NCI-H226 (cell line): ENCODE measurements around the gene USB1.

Experiments used
- DNase-seq: peaks from one replicate; pipeline ENCODE4 v3.0.0-alpha.2; 2015

USB1 gene

GRCh38 chr16:58035356-58036170 is 34.4 kb downstream of the USB1 start:
- DNase-seq: no peak

GRCh38 chr16:58036943-58037342 is 35.7 kb downstream of the USB1 start:
- no peak for DNase-seq

- DNase-seq: no peak
These were observed 36.3 kb downstream of the USB1 start for GRCh38 chr16:58037365-58038057.

DNA sequence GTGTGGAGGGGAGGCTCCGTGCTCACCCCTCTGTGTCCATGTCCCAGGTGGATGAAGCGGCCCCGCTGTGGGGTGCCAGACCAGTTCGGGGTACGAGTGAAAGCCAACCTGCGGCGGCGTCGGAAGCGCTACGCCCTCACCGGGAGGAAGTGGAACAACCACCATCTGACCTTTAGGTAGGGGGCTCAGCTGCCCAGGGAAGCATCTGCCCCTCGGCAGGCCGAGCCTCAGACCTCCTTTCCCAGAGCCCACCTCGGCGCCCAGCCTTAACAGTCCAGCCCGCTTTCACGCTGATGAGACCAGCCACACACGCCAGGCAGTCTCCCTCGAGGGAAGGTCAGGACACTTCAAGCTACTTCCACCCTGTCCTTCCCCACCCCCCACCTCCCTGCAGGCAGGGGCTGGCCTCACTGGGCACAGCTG is 37.0 kb downstream of the USB1 start:
- no peak for DNase-seq

DNA sequence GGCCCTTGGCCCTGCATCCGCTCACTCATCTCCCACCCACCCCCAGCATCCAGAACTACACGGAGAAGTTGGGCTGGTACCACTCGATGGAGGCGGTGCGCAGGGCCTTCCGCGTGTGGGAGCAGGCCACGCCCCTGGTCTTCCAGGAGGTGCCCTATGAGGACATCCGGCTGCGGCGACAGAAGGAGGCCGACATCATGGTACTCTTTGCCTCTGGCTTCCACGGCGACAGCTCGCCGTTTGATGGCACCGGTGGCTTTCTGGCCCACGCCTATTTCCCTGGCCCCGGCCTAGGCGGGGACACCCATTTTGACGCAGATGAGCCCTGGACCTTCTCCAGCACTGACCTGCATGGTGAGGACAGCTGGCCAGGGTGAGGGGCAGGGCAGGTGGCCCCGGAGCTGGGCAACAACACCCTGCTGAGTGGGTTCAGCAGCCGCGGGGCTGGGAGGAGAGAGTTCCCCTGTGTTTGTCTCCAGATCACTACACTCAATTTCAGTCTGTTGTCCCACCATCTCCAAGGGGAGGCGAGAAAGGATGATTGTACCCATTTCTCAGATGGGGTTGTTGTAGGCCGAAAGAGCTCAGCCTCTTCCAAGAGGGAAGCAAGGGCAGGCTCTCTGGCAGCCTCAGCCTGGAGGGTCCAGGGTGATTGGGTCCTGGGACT is 38.8 kb downstream of the USB1 start:
- DNase-seq: no peak

GRCh38 chr16:58040496-58040846 is 39.3 kb downstream of the USB1 start:
- DNase-seq: no peak

- DNase-seq: no peak
These were observed 39.9 kb downstream of the USB1 start for GRCh38 chr16:58040945-58041627.

DNA sequence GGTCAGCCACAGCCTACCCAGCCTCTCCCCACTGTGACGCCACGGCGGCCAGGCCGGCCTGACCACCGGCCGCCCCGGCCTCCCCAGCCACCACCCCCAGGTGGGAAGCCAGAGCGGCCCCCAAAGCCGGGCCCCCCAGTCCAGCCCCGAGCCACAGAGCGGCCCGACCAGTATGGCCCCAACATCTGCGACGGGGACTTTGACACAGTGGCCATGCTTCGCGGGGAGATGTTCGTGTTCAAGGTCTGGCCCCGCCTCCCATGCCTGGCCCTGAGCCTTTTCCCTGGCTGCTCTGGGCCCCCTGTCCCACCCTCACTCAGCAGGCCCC is 40.4 kb downstream of the USB1 start:
- no peak for DNase-seq

GRCh38 chr16:58042001-58042885 is 41.0 kb downstream of the USB1 start:
- DNase-seq: no peak

DNA sequence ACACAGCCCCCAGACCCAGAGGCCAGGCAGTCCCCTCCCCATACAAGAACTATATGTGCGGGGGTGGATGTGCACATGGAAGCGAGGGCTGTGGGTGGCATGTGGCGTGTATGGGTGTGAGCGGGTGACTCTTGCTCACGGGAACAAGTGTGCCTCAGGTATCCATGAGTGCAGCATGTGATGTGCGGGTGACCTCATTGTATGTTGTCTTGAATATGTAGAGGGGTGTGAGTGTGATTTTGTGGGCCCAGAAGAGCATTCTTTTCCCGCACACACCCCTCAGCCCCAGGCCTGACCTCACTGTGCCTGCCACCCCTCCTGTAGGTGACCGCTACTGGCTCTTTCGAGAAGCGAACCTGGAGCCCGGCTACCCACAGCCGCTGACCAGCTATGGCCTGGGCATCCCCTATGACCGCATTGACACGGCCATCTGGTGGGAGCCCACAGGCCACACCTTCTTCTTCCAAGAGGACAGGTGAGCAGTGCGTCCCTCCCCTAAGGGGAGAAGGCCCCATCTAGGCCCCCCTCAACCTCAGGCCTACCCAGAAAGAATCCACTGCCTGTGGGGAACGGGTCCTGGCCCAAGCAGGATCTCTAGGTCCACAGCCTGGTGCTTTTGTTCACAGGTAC is 41.8 kb downstream of the USB1 start:
- DNase-seq: no peak

- DNase-seq: no peak
These were observed 42.5 kb downstream of the USB1 start for GRCh38 chr16:58043571-58044155.

GRCh38 chr16:58044266-58045019 is 43.2 kb downstream of the USB1 start:
- DNase-seq: no peak

DNA sequence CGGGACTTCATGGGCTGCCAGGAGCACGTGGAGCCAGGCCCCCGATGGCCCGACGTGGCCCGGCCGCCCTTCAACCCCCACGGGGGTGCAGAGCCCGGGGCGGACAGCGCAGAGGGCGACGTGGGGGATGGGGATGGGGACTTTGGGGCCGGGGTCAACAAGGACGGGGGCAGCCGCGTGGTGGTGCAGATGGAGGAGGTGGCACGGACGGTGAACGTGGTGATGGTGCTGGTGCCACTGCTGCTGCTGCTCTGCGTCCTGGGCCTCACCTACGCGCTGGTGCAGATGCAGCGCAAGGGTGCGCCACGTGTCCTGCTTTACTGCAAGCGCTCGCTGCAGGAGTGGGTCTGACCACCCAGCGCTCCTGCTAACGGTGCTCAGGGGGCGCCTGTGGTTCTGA is 43.9 kb downstream of the USB1 start:
- DNase-seq: no peak

DNA sequence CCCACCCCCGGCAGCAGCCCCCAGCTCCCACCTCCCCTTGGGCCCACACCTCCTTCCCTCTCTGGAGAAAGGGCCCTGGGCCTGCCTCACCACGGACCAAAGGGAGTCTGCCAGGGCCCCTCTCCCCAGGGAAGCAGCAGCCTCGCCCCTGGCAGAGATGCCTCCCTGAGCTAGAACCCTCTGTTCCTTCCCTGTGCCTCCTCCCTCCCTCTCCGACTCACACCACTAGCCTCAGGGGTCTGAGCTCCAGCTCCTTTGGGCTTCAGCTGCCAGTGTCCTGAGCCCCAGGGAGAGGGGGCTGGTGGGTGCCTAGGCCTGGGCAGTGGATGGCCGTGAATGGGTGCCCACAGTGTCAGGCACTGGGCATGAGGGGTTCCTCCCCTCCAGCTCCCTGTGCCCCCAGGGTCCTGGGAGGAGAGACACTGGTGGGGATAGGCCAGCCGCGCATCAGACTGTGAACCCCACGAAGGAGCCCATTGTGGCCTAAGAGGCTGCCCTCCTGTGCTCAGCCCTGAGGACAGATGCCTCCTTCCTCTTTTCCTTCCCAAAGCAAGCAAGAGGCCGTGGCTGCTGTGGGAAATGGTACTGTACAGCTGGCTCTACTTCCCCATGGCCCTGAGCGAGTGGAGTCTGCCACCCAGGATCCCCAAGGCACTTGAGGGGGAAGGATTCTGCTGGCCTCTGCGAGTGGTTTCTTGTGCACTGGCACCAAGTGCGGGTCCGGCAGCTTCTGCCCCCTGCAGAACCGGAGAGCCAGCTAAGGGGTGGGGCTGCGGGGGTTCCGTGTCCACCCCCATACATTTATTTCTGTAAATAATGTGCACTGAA is 45.1 kb downstream of the USB1 start:
- no peak for DNase-seq

GRCh38 chr16:58046936-58047335 is 45.7 kb downstream of the USB1 start:
- DNase-seq: no peak

- no peak for DNase-seq
These were observed 46.5 kb downstream of the USB1 start for GRCh38 chr16:58047557-58048348.

DNA sequence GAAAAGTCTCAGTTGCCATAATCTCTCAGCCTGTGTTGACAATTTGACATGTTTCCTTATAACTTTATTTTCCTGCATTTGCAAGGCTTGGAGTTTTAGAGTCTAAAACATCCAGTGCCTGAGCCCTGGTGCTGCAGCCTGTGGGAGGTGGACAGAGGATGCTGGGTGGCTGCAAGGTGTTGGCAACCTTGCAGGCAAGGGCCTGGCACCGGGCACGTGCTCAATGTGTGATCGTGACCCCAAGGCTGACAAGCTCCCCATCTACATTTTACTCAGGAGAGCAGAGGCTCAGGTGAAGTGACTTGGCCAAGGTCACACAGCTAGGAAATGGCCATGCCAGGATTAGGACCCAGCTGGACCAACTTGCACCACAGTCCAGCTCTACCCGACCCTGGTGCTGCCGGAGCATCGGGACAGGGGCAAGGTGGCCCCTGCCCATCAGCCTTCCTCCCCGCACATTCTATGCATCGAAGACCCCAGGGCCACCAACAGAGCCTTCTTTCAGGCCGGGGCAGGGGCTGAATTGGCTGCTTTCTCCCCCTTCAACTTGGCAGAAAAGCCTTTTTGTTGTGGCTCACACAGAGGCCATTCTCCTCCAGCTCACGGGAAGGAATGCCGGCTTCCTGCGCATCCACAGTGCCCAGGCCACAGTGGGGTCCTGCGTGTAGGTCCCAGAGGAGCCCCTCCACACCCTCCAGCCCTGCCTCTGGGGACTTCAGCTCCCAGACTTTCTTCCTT is 47.5 kb downstream of the USB1 start:
- DNase-seq: no peak
